ENCODE measurements around the gene CBX7.

CBX7 gene

GRCh38 chr22:39150848-39151215, 1.6 kb downstream of the CBX7 start:
- DNase-seq (ENCODE audit: low read depth) = no peak
- no peak overlapping the region for H3K4me3 ChIP-seq (ENCODE audit: low read length)
- TF ChIP-seq, protein P1, sequence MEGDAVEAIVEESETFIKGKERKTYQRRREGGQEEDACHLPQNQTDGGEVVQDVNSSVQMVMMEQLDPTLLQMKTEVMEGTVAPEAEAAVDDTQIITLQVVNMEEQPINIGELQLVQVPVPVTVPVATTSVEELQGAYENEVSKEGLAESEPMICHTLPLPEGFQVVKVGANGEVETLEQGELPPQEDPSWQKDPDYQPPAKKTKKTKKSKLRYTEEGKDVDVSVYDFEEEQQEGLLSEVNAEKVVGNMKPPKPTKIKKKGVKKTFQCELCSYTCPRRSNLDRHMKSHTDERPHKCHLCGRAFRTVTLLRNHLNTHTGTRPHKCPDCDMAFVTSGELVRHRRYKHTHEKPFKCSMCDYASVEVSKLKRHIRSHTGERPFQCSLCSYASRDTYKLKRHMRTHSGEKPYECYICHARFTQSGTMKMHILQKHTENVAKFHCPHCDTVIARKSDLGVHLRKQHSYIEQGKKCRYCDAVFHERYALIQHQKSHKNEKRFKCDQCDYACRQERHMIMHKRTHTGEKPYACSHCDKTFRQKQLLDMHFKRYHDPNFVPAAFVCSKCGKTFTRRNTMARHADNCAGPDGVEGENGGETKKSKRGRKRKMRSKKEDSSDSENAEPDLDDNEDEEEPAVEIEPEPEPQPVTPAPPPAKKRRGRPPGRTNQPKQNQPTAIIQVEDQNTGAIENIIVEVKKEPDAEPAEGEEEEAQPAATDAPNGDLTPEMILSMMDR (conservative IDR thresholded peaks at IDR 0.05; ENCODE audit: low read depth, low read length) = no peak

DNA sequence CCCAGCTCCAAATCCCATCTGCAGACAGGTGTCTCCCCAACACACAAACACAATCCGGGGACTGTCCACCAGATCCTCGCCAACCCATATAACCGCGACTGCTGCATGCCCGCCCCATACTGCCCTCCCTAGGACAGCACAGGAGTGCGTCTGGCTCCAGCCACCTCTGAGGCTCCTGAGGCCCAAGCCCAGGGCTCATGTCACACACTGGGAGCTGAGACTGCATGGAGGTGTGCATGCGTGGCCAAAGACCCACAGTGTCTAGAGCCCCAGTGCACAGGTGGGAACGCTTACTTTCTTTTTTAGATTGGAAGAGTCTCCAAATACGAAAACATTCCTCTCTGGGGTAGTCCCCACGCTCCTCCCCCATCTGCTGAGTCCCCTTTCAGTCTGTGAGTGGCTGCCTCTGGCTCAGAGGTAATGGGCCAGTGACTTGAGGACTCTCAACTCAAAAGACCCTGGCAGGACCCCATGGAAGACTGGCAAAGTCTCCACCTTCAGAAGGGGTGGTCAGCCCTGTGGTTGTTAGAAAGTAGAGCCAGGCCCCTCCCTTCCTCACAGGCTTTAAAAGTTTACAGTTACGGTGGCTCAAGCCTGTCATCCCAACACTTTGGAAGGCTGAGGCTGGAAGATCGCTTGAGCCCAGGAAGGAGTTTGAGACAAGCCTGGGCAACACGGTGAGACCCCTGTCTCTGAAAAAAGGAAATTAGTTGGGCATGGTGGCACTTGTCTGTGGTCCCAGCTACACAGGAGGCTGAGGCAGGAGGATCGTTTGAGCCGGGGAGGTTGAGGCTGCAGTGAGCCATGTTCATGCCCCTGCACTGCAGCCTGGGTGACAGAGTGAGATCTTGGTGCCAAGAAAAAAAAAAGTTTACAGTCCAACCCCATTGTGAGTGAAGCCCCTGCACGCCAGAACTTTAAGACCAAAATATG, 2.3 kb downstream of the CBX7 start:
- DNase-seq (ENCODE audit: low read depth) = no peak

GRCh38 chr22:39148727-39149535, 3.5 kb downstream of the CBX7 start:
- DNase-seq (ENCODE audit: low read depth) = no peak
- TF ChIP-seq, protein P1 (conservative IDR thresholded peaks at IDR 0.05; ENCODE audit: low read depth, low read length) = no peak
- H3K4me3 ChIP-seq (ENCODE audit: low read length) = no peak overlapping the region

More for the DNA sequence above, 2.3 kb downstream of the CBX7 start:
- TF ChIP-seq, protein P1 (conservative IDR thresholded peaks at IDR 0.05; ENCODE audit: low read depth, low read length) = peak; percentile 1
- H3K4me3 ChIP-seq (ENCODE audit: low read length) = no peak overlapping the region

- TF ChIP-seq, protein P1 (conservative IDR thresholded peaks at IDR 0.05; ENCODE audit: low read depth, low read length) = no peak
- no peak for DNase-seq (ENCODE audit: low read depth)
- H3K4me3 ChIP-seq (ENCODE audit: low read length) = no peak overlapping the region
Measured at GRCh38 chr22:39148026-39148726, 4.3 kb downstream of the CBX7 start.

GRCh38 chr22:39147335-39148025, 5.0 kb downstream of the CBX7 start:
- TF ChIP-seq, protein P1 (conservative IDR thresholded peaks at IDR 0.05; ENCODE audit: low read depth, low read length) = no peak

More at GRCh38 chr22:39147335-39148025, 5.0 kb downstream of the CBX7 start:
- no peak for DNase-seq (ENCODE audit: low read depth)
- H3K4me3 ChIP-seq (ENCODE audit: low read length) = no peak overlapping the region
